T-helper 1 cell treated with Interleukin-12 subunit alpha and Interleukin-12 subunit beta and Interleukin-4 antibody, amounts not matched to agents 30 μg/mL and 1 μg/mL, for 36 hours (primary cell): ENCODE data around the gene ZFHX2.

Experiments
- H3K27ac Mint-ChIP-seq: one replicate; pipeline ENCODE4 v1.8.0; 2021; ENCODE audit warnings: mild to moderate bottlenecking, mixed read lengths
- H3K27me3 Mint-ChIP-seq: one replicate; pipeline ENCODE4 v1.8.0; 2021; ENCODE audit warnings: low read depth, mixed read lengths
- H3K36me3 Mint-ChIP-seq: one replicate; pipeline ENCODE4 v1.8.0; 2021; ENCODE audit warnings: low read depth, mixed read lengths
- H3K4me1 Mint-ChIP-seq: one replicate; pipeline ENCODE4 v1.8.0; 2021; ENCODE audit warnings: low read depth, mixed read lengths
- H3K4me3 Mint-ChIP-seq: one replicate; pipeline ENCODE4 v1.8.0; 2021; ENCODE audit warnings: mild to moderate bottlenecking, moderate library complexity, mixed read lengths
- H3K9me3 Mint-ChIP-seq: one replicate; pipeline ENCODE4 v1.8.0; 2021; ENCODE audit warnings: mixed read lengths

Gene ZFHX2

DNA sequence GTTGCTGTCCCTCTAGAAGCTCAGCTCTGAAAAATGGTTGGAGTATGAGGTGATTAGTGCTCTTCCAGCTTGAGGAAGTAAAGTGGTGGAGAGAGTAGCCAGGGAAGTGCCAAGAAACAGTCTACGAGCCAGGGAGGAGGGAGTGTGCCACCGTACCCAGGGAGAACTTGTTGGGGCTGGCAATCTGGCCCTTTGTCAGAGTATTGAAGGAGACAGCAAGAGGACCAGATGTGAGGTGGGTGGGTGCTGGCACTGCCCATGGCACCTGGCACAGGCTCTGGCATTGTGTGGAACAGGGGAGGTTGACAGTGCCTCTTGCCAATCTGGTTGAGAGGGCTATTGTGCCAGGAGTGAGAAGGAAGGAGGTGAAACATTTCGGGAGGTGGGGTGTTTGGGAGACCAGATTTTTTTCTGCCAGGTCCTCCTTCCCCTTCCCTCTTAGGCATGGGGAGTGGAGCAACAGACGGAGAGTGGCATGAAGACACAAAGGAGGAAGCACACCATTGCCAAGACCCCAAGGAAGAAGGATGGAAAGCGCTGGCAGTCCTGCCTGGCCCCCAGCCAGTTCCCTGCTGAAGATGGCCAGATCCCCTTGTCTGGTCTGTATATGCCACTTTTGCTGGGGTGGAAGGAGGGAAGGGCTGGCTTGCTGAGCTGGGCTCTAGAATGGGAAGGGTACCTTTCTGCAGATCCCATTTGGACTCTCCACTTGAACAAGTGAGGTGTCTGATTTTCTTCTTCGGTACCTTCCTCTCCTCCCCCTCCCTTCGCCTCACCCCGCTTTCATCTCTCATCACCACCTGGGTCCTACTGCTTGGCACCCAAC lies 37.5 kb downstream of the ZFHX2 start:
- Mint-ChIP-seq H3K36me3 (no peaks in the 10 kb centered on the region), H3K27ac (no peak overlapping the region), H3K4me3 (no peak overlapping the region), H3K27me3 (no peaks in the 10 kb centered on the region), H3K4me1 (no peaks in the 10 kb centered on the region), H3K9me3 (no peaks in the 10 kb centered on the region)

DNA sequence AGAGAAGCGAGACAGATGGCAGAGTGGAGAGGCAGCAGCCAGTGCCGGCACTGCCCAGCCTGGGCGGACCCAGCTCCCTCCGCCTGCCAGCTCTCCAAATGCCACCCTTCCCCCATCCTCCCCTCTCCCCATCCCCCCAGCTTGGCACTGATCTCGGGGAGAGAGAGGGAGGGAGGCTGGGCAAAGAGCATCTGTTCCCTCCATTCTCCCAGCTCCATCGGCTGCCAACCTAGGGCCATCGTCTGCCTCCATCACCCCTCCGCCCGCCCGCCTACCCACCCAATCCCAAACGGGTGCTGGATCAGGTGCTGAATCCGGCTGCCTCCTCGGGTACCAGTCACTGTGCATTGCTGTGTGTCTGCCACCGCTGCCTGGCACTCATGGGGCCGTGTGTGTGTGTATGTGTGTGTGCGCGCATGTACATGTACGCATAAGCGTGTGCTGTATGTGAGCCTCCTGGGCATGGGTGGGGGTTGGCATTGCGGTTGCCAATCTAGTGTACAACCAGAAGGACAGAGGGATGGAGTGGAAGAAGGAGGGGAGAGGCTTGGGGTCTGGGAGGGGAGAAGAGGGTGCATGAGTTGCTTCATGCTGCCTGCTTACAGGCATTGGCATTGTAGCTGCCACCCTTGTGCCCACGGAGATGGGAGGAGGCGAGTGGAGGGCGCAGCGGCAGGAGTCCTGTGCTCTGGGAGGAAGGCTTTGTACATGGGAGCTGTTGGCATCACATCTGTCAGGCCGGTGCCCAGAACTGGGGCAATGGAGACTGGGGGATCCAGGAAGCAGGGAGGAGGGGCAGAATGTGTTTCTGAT lies 38.4 kb downstream of the ZFHX2 start:
- Mint-ChIP-seq H3K4me1 (no peaks in the 10 kb centered on the region), H3K27me3 (no peaks in the 10 kb centered on the region), H3K9me3 (no peaks in the 10 kb centered on the region), H3K27ac (no peak overlapping the region), H3K36me3 (no peaks in the 10 kb centered on the region), H3K4me3 (no peak overlapping the region)

DNA sequence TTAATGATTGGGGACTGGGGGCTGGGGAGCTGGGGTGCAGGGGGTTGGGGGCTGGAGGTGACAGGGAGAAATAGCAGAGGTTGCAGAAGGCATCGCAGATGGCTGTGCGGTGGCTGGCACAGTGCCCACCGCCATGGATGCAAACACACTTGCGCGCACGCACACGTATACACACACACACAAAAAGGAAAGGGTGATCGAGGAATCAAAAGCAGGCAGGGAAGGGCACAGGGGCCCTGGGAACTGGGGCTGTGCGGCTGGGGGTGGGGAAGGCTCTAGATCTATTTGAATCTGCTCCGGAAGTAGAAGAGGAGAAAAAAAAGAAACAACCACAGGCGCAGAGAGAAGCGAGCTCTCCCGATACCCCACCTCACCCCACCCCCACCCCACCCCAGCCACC lies 39.4 kb downstream of the ZFHX2 start:
- Mint-ChIP-seq H3K9me3 (no peaks in the 10 kb centered on the region), H3K4me3 (peak overlapping the region; percentile 65), H3K27ac (no peak overlapping the region), H3K4me1 (no peaks in the 10 kb centered on the region), H3K36me3 (no peaks in the 10 kb centered on the region), H3K27me3 (no peaks in the 10 kb centered on the region)

DNA sequence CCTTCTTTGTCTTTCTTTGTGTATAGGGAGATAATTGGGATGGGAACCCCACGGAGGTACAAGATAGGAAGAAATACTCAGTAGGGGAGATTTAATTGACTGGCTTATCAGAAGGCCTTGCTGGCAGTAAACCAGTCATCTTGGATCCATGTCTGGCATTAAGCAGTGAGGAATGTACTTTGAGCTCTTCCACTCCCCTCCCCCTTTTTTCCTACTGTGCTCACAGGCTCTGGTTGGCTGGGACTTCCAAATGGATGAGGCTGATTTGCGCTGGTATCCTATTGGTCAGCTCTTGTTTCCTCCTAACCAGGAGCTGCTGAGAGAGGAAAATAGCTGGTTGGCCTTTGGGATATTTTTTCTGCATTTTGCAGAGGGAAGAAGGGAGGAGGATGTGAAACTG lies 57.3 kb downstream of the ZFHX2 start:
- Mint-ChIP-seq H3K36me3 (no peaks in the 10 kb centered on the region), H3K27ac (no peak overlapping the region), H3K9me3 (no peaks in the 10 kb centered on the region), H3K27me3 (no peaks in the 10 kb centered on the region), H3K4me1 (no peaks in the 10 kb centered on the region), H3K4me3 (no peak overlapping the region)

DNA sequence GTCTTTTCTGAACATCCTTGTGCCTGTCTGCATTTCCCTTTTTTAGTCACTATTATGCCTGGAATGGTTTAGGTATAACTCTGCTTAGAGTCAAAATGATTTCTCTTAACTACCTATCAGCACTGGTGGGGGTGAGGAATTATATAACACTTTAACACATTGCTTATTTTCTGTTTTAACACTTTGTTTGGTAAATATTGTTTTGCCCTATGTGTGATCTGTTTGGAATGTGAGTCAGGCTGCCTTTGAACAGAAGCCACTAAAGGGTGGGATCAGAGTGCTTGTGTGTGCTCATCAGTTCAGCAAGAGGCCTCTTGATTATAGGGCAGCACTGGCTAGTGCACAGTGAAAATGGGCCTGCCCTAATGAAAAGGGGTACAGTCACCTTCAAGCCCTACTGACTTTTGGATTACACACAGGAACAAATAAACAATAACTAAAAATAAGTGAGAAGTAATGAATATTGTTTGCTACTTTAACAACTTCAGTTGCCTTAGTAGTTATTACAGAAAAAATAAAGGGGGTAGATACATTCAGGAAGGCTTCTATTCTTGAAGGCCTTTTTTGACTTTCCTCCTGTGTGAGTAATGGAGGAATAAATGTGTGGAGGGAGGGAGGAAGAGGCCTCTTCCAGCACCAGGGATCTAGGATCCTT lies 58.8 kb downstream of the ZFHX2 start:
- no peak overlapping the region for H3K27ac Mint-ChIP-seq
- no peaks in the 10 kb centered on the region for H3K27me3 Mint-ChIP-seq
- H3K4me3 Mint-ChIP-seq: no peak overlapping the region
- H3K9me3 Mint-ChIP-seq: no peaks in the 10 kb centered on the region
- H3K36me3 Mint-ChIP-seq: no peaks in the 10 kb centered on the region
- H3K4me1 Mint-ChIP-seq: no peaks in the 10 kb centered on the region

DNA sequence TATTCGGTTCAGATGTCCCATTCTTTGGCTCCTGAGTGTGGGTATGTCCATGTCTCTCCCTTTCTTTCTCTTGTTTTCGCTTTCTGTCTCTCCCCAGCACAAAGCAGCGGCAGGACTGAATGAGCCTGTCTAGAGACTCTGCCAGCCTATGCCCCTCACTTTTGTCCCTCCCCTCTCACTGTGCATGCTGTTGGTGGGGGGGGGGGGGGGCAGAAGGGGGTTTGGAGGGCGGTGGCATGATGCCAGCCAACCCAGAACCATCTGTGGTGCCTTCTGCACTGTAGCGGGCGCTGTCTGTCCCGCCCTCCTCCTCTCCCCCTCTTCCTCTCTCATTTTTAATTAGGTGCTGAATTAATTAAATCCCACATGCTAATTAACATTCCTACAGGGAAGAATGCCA lies 64.3 kb downstream of the ZFHX2 start:
- H3K4me3 Mint-ChIP-seq: no peak overlapping the region
- H3K9me3 Mint-ChIP-seq: no peaks in the 10 kb centered on the region
- no peaks in the 10 kb centered on the region for H3K36me3 Mint-ChIP-seq
- no peak overlapping the region for H3K27ac Mint-ChIP-seq
- no peaks in the 10 kb centered on the region for H3K27me3 Mint-ChIP-seq
- H3K4me1 Mint-ChIP-seq: no peaks in the 10 kb centered on the region

DNA sequence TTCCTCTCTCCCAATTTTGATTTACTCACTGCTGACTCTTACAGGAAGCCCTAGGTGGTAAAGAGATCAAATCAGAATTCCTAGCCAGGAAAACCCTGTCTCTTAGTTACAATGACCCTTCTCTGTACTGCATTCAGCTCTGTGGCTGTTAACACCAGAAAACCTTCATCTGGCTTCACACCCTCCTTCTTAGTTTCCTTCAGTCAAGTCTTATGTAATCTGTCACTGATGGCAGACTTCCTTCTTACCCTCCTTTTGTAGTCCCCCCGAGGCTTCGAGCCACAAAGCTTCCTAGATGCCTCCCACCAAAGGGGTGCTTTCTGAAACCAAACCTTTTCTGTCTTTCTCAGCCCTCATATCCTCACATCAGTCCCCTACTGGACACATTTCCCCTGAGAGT lies 65.5 kb downstream of the ZFHX2 start:
- no peaks in the 10 kb centered on the region for H3K9me3 Mint-ChIP-seq
- H3K27ac Mint-ChIP-seq: no peak overlapping the region
- H3K4me3 Mint-ChIP-seq: no peak overlapping the region
- H3K4me1 Mint-ChIP-seq: no peaks in the 10 kb centered on the region
- no peaks in the 10 kb centered on the region for H3K27me3 Mint-ChIP-seq
- H3K36me3 Mint-ChIP-seq: no peaks in the 10 kb centered on the region

DNA sequence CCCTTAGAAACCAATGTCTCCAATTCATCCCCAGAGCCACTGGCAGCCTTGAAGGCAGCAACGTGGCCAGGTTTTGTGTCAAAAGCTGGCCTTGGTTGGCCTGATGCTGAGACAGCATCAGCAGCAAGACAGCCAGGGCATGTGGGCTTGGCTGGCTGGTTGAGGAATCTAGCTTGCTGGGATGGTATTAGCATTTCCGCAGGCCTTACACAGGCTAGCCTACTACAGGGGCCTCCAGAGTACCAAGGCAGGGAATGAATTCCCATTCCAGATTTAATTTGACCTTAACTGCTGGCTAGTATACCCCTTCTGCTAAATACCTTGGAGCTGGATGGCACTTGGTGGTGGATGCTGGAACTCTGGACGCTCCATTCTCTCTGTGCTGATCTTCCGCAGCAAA lies 66.2 kb downstream of the ZFHX2 start:
- Mint-ChIP-seq H3K27ac (no peak overlapping the region), H3K27me3 (no peaks in the 10 kb centered on the region), H3K9me3 (no peaks in the 10 kb centered on the region), H3K4me3 (no peak overlapping the region), H3K36me3 (peaks cover 2% of the 10 kb centered on the region), H3K4me1 (no peaks in the 10 kb centered on the region)

DNA sequence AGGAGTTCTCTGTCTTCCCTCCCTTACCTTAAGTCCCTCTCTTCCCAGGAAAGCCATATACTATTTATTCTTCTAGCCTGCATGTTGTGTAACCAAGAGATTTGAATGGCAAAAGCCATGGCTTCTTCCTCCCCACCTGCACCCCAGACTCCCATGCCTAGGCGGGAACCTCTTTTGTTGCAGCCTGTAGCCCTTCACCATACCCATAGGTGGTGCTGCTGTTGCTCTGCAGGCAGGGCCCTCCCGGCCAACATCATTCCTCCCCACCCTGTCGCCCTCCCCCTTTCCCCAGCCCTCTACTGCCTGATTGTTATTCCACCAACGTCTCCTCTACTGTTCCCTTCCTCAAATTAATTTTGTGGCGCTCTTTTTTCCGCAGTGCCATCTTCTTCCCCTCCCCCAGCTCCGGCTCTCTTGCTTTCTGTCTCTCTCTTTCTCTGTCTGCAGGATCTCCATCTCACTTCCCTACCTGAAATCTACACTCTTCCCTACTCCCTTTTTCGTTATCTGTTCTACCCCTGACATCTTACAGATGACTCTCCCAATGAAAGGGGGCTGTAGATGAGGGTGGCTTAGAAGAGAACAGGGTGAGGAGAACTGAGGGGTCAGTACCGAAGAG lies 68.2 kb downstream of the ZFHX2 start:
- peaks cover 1% of the 10 kb centered on the region for H3K4me1 Mint-ChIP-seq
- no peaks in the 10 kb centered on the region for H3K9me3 Mint-ChIP-seq
- no peak overlapping the region for H3K27ac Mint-ChIP-seq
- H3K36me3 Mint-ChIP-seq: peaks cover 4% of the 10 kb centered on the region
- H3K4me3 Mint-ChIP-seq: no peak overlapping the region
- no peaks in the 10 kb centered on the region for H3K27me3 Mint-ChIP-seq

DNA sequence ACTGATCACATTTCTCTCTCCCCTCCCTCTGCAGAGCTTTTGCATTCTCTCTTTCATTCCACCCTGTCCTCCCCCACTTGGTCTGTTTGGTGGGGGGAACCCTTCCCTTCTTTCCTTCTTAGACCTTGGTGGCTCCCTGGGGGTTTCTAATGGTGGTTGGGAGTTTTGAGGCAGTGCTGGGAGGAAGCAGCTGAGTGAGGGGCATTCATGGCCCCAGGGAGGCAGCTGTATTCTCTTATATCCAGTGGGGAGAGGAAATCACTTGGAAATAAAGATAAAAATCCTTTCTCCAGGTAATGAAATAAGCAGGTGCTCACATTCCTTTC lies 68.8 kb downstream of the ZFHX2 start:
- Mint-ChIP-seq H3K36me3 (peaks cover 8% of the 10 kb centered on the region), H3K4me1 (peaks cover 2% of the 10 kb centered on the region), H3K27ac (no peak overlapping the region), H3K27me3 (no peaks in the 10 kb centered on the region), H3K4me3 (no peak overlapping the region), H3K9me3 (no peaks in the 10 kb centered on the region)

DNA sequence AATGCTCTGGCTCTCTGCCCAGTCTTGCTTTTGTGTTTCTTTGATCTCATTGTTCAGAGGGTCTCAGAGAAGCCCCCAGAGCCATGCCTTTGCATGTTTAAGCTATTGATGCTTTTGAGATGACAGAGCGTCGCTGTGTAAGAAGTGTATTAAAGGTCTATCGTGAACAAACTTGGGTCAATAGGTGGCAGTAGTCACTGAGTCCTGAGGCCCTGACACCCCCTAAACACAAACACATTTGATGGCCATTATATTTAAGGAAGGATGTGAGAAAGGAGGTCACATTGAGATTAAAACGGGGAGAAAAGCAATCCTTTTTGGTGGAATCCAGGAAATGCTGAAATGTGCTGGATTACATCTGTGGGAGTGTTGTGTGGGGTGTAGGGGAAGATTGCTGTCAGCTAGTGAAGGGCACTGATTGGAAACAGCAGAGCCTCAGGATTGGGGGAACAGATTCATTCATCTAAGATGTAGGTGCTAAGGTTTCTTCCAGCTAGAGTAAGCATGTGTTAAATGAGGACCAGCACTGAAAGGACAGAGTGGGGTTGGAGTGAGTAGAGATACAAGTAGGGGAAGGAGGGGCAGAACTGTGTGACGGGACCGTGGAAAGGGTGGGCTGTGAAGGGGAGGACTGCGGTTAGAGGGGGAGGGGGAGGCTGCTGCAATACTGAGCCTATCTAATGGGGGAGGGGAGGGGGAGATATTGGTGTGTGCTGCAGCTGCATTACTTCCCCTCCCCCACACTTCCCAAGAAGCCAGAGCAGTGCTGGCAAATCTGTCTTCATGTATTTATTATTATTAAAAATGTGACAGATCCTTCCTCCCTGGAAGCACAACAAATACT lies 69.4 kb downstream of the ZFHX2 start:
- Mint-ChIP-seq H3K4me1 (peaks cover 2% of the 10 kb centered on the region), H3K4me3 (no peak overlapping the region), H3K9me3 (no peaks in the 10 kb centered on the region), H3K36me3 (peaks cover 12% of the 10 kb centered on the region), H3K27me3 (no peaks in the 10 kb centered on the region), H3K27ac (no peak overlapping the region)

DNA sequence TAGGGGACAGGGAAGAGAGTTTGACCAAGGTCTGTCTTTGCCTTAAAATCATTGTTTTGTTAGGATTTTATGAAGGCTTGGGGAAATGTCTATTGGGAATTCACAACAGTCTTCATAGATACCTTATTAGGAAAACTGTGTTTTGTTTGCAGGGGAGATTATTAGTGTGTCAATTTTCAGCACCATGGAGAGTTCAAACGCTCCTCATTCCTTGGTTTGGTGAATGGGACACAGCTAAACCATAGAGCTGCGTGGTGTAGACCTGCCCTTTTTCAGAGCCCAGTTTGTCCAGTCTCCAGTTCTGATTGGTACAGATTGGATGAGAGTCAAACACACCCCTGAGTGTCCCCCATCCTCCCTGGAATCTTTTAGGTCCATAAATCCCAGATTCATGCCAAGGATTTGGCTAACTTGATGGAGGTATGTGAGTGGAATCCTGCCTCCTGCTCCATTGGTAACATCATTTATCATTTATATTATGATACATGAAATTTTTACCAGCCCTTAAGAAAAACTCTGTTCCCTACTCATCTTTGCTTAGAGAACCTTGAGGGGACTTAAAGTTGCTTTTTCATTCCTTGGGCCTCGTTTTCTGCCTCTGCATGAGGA lies 70.1 kb downstream of the ZFHX2 start:
- H3K27ac Mint-ChIP-seq: no peak overlapping the region
- no peaks in the 10 kb centered on the region for H3K27me3 Mint-ChIP-seq
- no peak overlapping the region for H3K4me3 Mint-ChIP-seq
- peaks cover 2% of the 10 kb centered on the region for H3K4me1 Mint-ChIP-seq
- peaks cover 18% of the 10 kb centered on the region for H3K36me3 Mint-ChIP-seq
- H3K9me3 Mint-ChIP-seq: no peaks in the 10 kb centered on the region

DNA sequence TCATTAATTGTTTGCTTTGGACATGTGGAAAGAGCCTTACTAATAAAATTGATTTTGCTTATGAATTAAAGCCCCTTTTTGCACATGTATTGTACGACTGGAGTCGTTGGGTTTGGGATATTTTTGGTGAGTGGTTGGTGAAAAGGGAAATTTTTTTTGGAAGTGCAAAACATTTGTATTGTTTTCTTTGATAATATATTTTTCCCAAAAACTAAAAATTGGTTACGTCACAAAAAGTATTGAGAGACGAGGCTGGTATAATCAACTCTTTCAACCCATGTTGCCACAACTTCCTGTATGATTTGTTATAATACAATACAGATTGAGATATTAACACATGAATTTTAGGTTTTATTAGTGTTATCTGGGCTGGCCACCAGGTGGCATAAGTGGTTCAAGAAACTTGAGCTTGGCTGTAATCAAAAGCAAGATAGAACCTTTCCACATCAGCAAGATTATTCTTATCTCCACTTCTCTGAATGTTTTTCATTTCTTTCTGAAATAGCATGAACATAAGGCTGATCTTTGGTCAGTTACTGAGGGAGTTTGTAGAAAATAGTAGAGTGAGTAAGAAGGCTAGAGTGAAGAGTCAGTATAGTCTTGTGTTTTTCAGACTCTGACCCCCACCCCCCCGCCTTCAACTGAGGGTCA lies 73.3 kb downstream of the ZFHX2 start:
- Mint-ChIP-seq H3K4me1 (peaks cover 2% of the 10 kb centered on the region), H3K9me3 (no peaks in the 10 kb centered on the region), H3K27ac (no peak overlapping the region), H3K27me3 (no peaks in the 10 kb centered on the region), H3K4me3 (no peak overlapping the region), H3K36me3 (peaks cover 36% of the 10 kb centered on the region)
